Stimulated activated naive B cell treated with anti-CD40 and anti-IgM and Interleukin-4, amounts not matched to agents 10 μg/mL and 1 μg/mL and 100 μg/mL, for 72 hours (primary cell): ENCODE results near the gene NDUFB1.

Source experiments
- ATAC-seq, 2 donors: fragments of 150-1000 bp; cut with Tn5 transposase; replicated peaks; 2 replicates each; pipeline ENCODE4 v1.10.0; 2021; ENCODE audit warnings: moderate library complexity in 1 of 2
- DNase-seq: peaks from one replicate; pipeline ENCODE4 v3.0.0; 2021
- H3K27ac Mint-ChIP-seq: one replicate; pipeline ENCODE4 v1.8.0; 2022; ENCODE audit warnings: mild to moderate bottlenecking, mixed read lengths
- H3K27me3 Mint-ChIP-seq, 2 donors: one replicate each; pipeline ENCODE4 v1.8.0; 2022; ENCODE audit warnings: mixed read lengths in 2 of 2
- H3K36me3 Mint-ChIP-seq, 2 donors: one replicate each; pipeline ENCODE4 v1.8.0; 2022; ENCODE audit warnings: mixed read lengths in 2 of 2, mild to moderate bottlenecking in 1 of 2
- H3K4me1 Mint-ChIP-seq, 2 donors: one replicate each; pipeline ENCODE4 v1.8.0; 2022; ENCODE audit warnings: mixed read lengths in 2 of 2, mild to moderate bottlenecking in 1 of 2
- H3K4me3 Mint-ChIP-seq, 2 donors: one replicate each; pipeline ENCODE4 v1.8.0; 2022; ENCODE audit warnings: mild to moderate bottlenecking in 2 of 2, mixed read lengths in 2 of 2, moderate library complexity in 1 of 2
- H3K9me3 Mint-ChIP-seq, 2 donors: one replicate each; pipeline ENCODE4 v1.8.0; 2022; ENCODE audit warnings: mixed read lengths in 2 of 2, mild to moderate bottlenecking in 1 of 2

The NDUFB1 gene

GRCh38 chr14:92108345-92109254 lies 12.9 kb downstream of the NDUFB1 start:
- H3K4me1 Mint-ChIP-seq, result peaks cover 13 to 24% of the 10 kb centered on the region in 2 donors
- no peaks in the 10 kb centered on the region for H3K36me3 Mint-ChIP-seq
- H3K4me3 Mint-ChIP-seq, result peak overlapping the region in 1 of 2 donors; percentile 11
- H3K27me3 Mint-ChIP-seq, result no peaks in the 10 kb centered on the region
- ATAC-seq (no peak), DNase-seq (no peak)
- peak overlapping the region; percentile 80 for H3K27ac Mint-ChIP-seq
- H3K9me3 Mint-ChIP-seq, result no peaks in the 10 kb centered on the region

- H3K4me3 Mint-ChIP-seq, result peak within 1 kb of the TSS; percentile 92 to 98
- peak within 1 kb of the TSS; percentile 97 for H3K27ac Mint-ChIP-seq
- no peaks in the 10 kb centered on the region for H3K9me3 Mint-ChIP-seq
- ATAC-seq (peak; percentile 94 to 96), DNase-seq (peak; percentile 92)
- peaks cover 17 to 45% of the 10 kb centered on the region in 2 donors for H3K4me1 Mint-ChIP-seq
- no peaks in the 10 kb centered on the region for H3K27me3 Mint-ChIP-seq
- peaks cover 0 to 3% of the 10 kb centered on the region in 2 donors for H3K36me3 Mint-ChIP-seq
These were observed 15.2 kb downstream of the NDUFB1 start, which contains the start of gene ATXN3 for GRCh38 chr14:92106143-92106926. Gene ATXN3, minus strand, starts transcription at chr14:92106582. Its CDS starts 30 bp downstream, at chr14:92106552.

GRCh38 chr14:92105893-92106142 lies 15.7 kb downstream of the NDUFB1 start:
- Mint-ChIP-seq H3K4me1 (peaks cover 17 to 45% of the 10 kb centered on the region in 2 donors), H3K9me3 (no peaks in the 10 kb centered on the region), H3K4me3 (peak overlapping the region; percentile 92 to 98), H3K36me3 (peaks cover 0 to 3% of the 10 kb centered on the region in 2 donors), H3K27me3 (no peaks in the 10 kb centered on the region), H3K27ac (peak overlapping the region; percentile 97)
- ATAC-seq, result peak; percentile 31 to 42
- peak; percentile 33 for DNase-seq

- no peak for ATAC-seq
These were observed 16.2 kb downstream of the NDUFB1 start for GRCh38 chr14:92105073-92105892.

GRCh38 chr14:92103363-92103989 lies 18.0 kb downstream of the NDUFB1 start:
- H3K27me3 Mint-ChIP-seq, result no peaks in the 10 kb centered on the region
- no peaks in the 10 kb centered on the region for H3K9me3 Mint-ChIP-seq
- peaks cover 19 to 52% of the 10 kb centered on the region in 2 donors for H3K4me1 Mint-ChIP-seq
- H3K36me3 Mint-ChIP-seq, result peaks cover 0 to 7% of the 10 kb centered on the region in 2 donors
- no peak for ATAC-seq
- H3K27ac Mint-ChIP-seq, result no peak overlapping the region
- no peak for DNase-seq
- H3K4me3 Mint-ChIP-seq, result no peak overlapping the region

More at GRCh38 chr14:92105073-92105892, 16.2 kb downstream of the NDUFB1 start:
- DNase-seq, result no peak
- Mint-ChIP-seq H3K4me3 (peak overlapping the region; percentile 92 to 98), H3K4me1 (peaks cover 19 to 45% of the 10 kb centered on the region in 2 donors), H3K27ac (peak overlapping the region; percentile 97), H3K27me3 (no peaks in the 10 kb centered on the region), H3K9me3 (no peaks in the 10 kb centered on the region), H3K36me3 (peaks cover 0 to 3% of the 10 kb centered on the region in 2 donors)

- H3K4me1 Mint-ChIP-seq, result peaks cover 9 to 37% of the 10 kb centered on the region in 2 donors
- H3K9me3 Mint-ChIP-seq, result no peaks in the 10 kb centered on the region
- peaks cover 4 to 7% of the 10 kb centered on the region in 2 donors for H3K36me3 Mint-ChIP-seq
- ATAC-seq, result no peak
- H3K27ac Mint-ChIP-seq, result no peak overlapping the region
- no peaks in the 10 kb centered on the region for H3K27me3 Mint-ChIP-seq
- no peak overlapping the region for H3K4me3 Mint-ChIP-seq
- no peak for DNase-seq
These were observed 21.7 kb downstream of the NDUFB1 start for GRCh38 chr14:92099802-92100201.

GRCh38 chr14:92093320-92093719 lies 28.2 kb downstream of the NDUFB1 start:
- no peak for ATAC-seq
- no peaks in the 10 kb centered on the region for H3K4me1 Mint-ChIP-seq
- H3K9me3 Mint-ChIP-seq, result no peaks in the 10 kb centered on the region
- H3K36me3 Mint-ChIP-seq, result peaks cover 5 to 21% of the 10 kb centered on the region in 2 donors
- no peak overlapping the region for H3K27ac Mint-ChIP-seq
- no peaks in the 10 kb centered on the region for H3K27me3 Mint-ChIP-seq
- H3K4me3 Mint-ChIP-seq, result no peak overlapping the region
- DNase-seq, result no peak

- Mint-ChIP-seq H3K27me3 (no peaks in the 10 kb centered on the region), H3K36me3 (peaks cover 21 to 45% of the 10 kb centered on the region in 2 donors), H3K9me3 (no peaks in the 10 kb centered on the region), H3K4me1 (no peaks in the 10 kb centered on the region), H3K4me3 (no peak overlapping the region), H3K27ac (no peak overlapping the region)
- no peak for DNase-seq
- ATAC-seq, result no peak
These were observed 33.0 kb downstream of the NDUFB1 start for GRCh38 chr14:92088494-92088893.

- H3K9me3 Mint-ChIP-seq, result no peaks in the 10 kb centered on the region
- DNase-seq (no peak), ATAC-seq (no peak)
- no peak overlapping the region for H3K4me3 Mint-ChIP-seq
- peaks cover 9 to 24% of the 10 kb centered on the region in 2 donors for H3K36me3 Mint-ChIP-seq
- no peak overlapping the region for H3K27ac Mint-ChIP-seq
- no peaks in the 10 kb centered on the region for H3K27me3 Mint-ChIP-seq
- H3K4me1 Mint-ChIP-seq, result peaks cover 0 to 2% of the 10 kb centered on the region in 2 donors
These were observed 47.0 kb downstream of the NDUFB1 start for GRCh38 chr14:92074555-92074954.
